ENCODE results near the gene RNF169.

DNA sequence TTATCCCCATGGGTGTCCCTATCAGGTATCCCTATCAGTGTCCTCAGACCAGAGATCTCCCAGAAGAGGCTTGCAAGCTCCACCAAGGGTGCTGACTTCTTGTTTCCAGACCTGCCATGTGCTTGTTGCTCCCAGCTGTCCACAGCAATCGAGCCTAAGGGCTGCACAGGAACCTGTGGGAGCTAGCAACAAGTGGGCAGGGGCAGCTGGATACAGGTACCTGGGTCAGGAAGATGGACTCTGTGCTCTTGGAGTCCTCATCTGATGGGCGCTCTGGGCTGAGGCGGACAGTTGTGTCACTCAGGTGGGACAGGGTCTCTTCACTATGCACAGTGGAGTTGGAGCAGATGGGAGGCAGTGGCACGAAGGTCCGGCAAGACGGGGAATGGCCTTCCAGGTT is 99.2 kb downstream of the RNF169 start:
- no peak for TF ChIP-seq ZFP30 (CRISPR knock-in tag; IDR thresholded peaks at IDR 0.05; ENCODE audit: borderline replicate concordance)
- no peak for TF ChIP-seq POLR2AphosphoS5 (IDR thresholded peaks at IDR 0.05; ENCODE audit: control insufficient read depth, insufficient read depth, low read depth, low read length)
- TF ChIP-seq ZC3H4 (CRISPR knock-in tag; IDR thresholded peaks at IDR 0.05; ENCODE audit: borderline replicate concordance), result no peak
- no peak for TF ChIP-seq ZZZ3 (IDR thresholded peaks at IDR 0.05)
- TF ChIP-seq, protein P1, sequence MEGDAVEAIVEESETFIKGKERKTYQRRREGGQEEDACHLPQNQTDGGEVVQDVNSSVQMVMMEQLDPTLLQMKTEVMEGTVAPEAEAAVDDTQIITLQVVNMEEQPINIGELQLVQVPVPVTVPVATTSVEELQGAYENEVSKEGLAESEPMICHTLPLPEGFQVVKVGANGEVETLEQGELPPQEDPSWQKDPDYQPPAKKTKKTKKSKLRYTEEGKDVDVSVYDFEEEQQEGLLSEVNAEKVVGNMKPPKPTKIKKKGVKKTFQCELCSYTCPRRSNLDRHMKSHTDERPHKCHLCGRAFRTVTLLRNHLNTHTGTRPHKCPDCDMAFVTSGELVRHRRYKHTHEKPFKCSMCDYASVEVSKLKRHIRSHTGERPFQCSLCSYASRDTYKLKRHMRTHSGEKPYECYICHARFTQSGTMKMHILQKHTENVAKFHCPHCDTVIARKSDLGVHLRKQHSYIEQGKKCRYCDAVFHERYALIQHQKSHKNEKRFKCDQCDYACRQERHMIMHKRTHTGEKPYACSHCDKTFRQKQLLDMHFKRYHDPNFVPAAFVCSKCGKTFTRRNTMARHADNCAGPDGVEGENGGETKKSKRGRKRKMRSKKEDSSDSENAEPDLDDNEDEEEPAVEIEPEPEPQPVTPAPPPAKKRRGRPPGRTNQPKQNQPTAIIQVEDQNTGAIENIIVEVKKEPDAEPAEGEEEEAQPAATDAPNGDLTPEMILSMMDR (IDR thresholded peaks at IDR 0.05 in 2 of 3, conservative IDR thresholded peaks at IDR 0.05 in 1 of 3; ENCODE audit: insufficient read depth in 2 of 3, low read depth in 1 of 3, low read length in 3 of 3), result no peak

Data from K562 (cell line).